ENCODE measurements around the gene RABL3. TPM values are rescaled to one million over a fixed set of nuclear protein-coding genes. Genes with fewer than 3 reads are reported as not detected.
"Not testable (repeated sequence)": the region's sequence is repeated elsewhere in the genome, so short reads cannot be mapped to it uniquely, and the experiment has no call there.

Gene RABL3
- 10 to 100 TPM in 4 of 6 donors, 1 to 10 TPM in 2; 4.9 to 20.1 (median 14.2) TPM for total RNA-seq

GRCh38 chr3:120742198-120742848 is at the start of gene RABL3, which contains the start of gene GTF2E1:
TSS of gene RABL3 (minus strand) at chr3:120742516. CDS start at chr3:120742507, 9 bp downstream.
TSS of gene GTF2E1 (plus strand) at chr3:120742744. CDS start at chr3:120750553, 7,809 bp downstream.
- DNase-seq (peak; percentile 95 to 99), ATAC-seq (ENCODE audit: low FRiP score in 2 of 2) (peak; percentile 100)
- H3K4me3 ChIP-seq, result peak within 1 kb of the TSS; percentile 78 to 94 (median 86)
- H3K9me3 ChIP-seq, result no peaks in the 10 kb centered on the region
- peaks cover 0 to 6% (median 3%) of the 10 kb centered on the region in 4 donors for H3K36me3 ChIP-seq
- no peaks in the 10 kb centered on the region for H3K27me3 ChIP-seq
- peaks cover 14 to 23% (median 17%) of the 10 kb centered on the region in 4 donors for H3K4me1 ChIP-seq
- H3K27ac ChIP-seq, result peak within 1 kb of the TSS; percentile 95 to 98 (median 96)
- 0% methylated on average over 35 to 39 of the region's 39 CpGs for WGBS, 2 donors
- TF ChIP-seq POLR2AphosphoS5 (IDR thresholded peaks at IDR 0.05) (peak; percentile 63 to 86), EP300 (IDR thresholded peaks at IDR 0.05) (no peak), CTCF (IDR thresholded peaks at IDR 0.05) (no peak), POLR2A (IDR thresholded peaks at IDR 0.05) (peak in 3 of 4 donors; percentile 55 to 79 (median 61))

GRCh38 chr3:120791913-120792312 is 49.6 kb upstream of the RABL3 start:
- Histone ChIP-seq H3K9me3 (no peaks in the 10 kb centered on the region), H3K4me3 (no peak overlapping the region), H3K4me1 (no peaks in the 10 kb centered on the region), H3K36me3 (no peaks in the 10 kb centered on the region), H3K27me3 (no peaks in the 10 kb centered on the region), H3K27ac (no peak overlapping the region)
- DNase-seq (no peak), ATAC-seq (ENCODE audit: low FRiP score in 2 of 2) (no peak)
- 75 to 77% methylated on average over 1 of the region's 1 CpG for WGBS, 2 donors
- no peak for TF ChIP-seq POLR2A (IDR thresholded peaks at IDR 0.05)
- no peak for TF ChIP-seq CTCF (IDR thresholded peaks at IDR 0.05)
- TF ChIP-seq POLR2AphosphoS5 (IDR thresholded peaks at IDR 0.05), result no peak
- TF ChIP-seq EP300 (IDR thresholded peaks at IDR 0.05), result no peak

GRCh38 chr3:120791010-120791409 is 48.7 kb upstream of the RABL3 start:
- Histone ChIP-seq H3K9me3 (no peaks in the 10 kb centered on the region), H3K4me1 (no peaks in the 10 kb centered on the region), H3K36me3 (no peaks in the 10 kb centered on the region), H3K27ac (no peak overlapping the region), H3K4me3 (no peak overlapping the region), H3K27me3 (no peaks in the 10 kb centered on the region)
- 80 to 82% methylated on average over 1 of the region's 1 CpG for WGBS, 2 donors
- no peak for ATAC-seq (ENCODE audit: low FRiP score in 2 of 2)
- TF ChIP-seq POLR2AphosphoS5 (IDR thresholded peaks at IDR 0.05) (no peak), POLR2A (IDR thresholded peaks at IDR 0.05) (no peak)
- DNase-seq, result no peak

- not testable (repeated sequence) for H3K27me3 ChIP-seq; H3K4me1 ChIP-seq; H3K9me3 ChIP-seq; H3K4me3 ChIP-seq; ATAC-seq (ENCODE audit: low FRiP score in 2 of 2); DNase-seq; H3K27ac ChIP-seq
- H3K36me3 ChIP-seq, result peaks cover 5 to 13% (median 10%) of the 10 kb centered on the region in 4 donors
- WGBS, 2 donors, result 67 to 70% methylated on average over 5 of the region's 5 CpGs
These were observed 43.5 kb upstream of the RABL3 start for GRCh38 chr3:120785832-120786231.

GRCh38 chr3:120780977-120781376 is 38.7 kb upstream of the RABL3 start:
- Histone ChIP-seq H3K27ac (no peak overlapping the region), H3K4me3 (no peak overlapping the region), H3K27me3 (no peaks in the 10 kb centered on the region), H3K4me1 (no peaks in the 10 kb centered on the region), H3K36me3 (peaks cover 5 to 29% (median 14%) of the 10 kb centered on the region in 4 donors), H3K9me3 (no peaks in the 10 kb centered on the region)
- TF ChIP-seq CTCF (IDR thresholded peaks at IDR 0.05), result no peak
- TF ChIP-seq POLR2A (IDR thresholded peaks at IDR 0.05), result no peak
- TF ChIP-seq EP300 (IDR thresholded peaks at IDR 0.05), result no peak
- no peak for TF ChIP-seq POLR2AphosphoS5 (IDR thresholded peaks at IDR 0.05)
- ATAC-seq (ENCODE audit: low FRiP score in 2 of 2) (peak in 1 of 2 donors; percentile 90), DNase-seq (no peak)
- WGBS, 2 donors, result 86 to 93% methylated on average over 13 of the region's 13 CpGs

- no peak overlapping the region for H3K4me3 ChIP-seq
- TF ChIP-seq EP300 (IDR thresholded peaks at IDR 0.05), result no peak
- TF ChIP-seq POLR2AphosphoS5 (IDR thresholded peaks at IDR 0.05), result no peak
- TF ChIP-seq POLR2A (IDR thresholded peaks at IDR 0.05), result no peak
- no peak for TF ChIP-seq CTCF (IDR thresholded peaks at IDR 0.05)
- DNase-seq (no peak), ATAC-seq (ENCODE audit: low FRiP score in 2 of 2) (no peak)
- no peaks in the 10 kb centered on the region for H3K9me3 ChIP-seq
- no peaks in the 10 kb centered on the region for H3K27me3 ChIP-seq
- WGBS, 2 donors, result 90 to 99% methylated on average over 3 of the region's 3 CpGs
- H3K27ac ChIP-seq, result no peak overlapping the region
- H3K36me3 ChIP-seq, result peaks cover 5 to 29% (median 14%) of the 10 kb centered on the region in 4 donors
- H3K4me1 ChIP-seq, result no peaks in the 10 kb centered on the region
These were observed 36.5 kb upstream of the RABL3 start for GRCh38 chr3:120778776-120779175.

All from upper lobe of left lung (tissue), 6 donors.